Ovary (tissue), 3 donors: ENCODE results near the gene SLMAP.

Experiments
- CTCF ChIP-seq, 3 donors: fragments of 450-650 bp in 2 of 3; fragments of 200-600 bp in 1 of 3; IDR thresholded peaks; one replicate each; pipeline versions ENCODE4 v1.5.1 to v1.8.0; 2016 to 2022; ENCODE audit warnings: antibody characterized with exemption in 3 of 3, mild to moderate bottlenecking in 1 of 3
- EP300 ChIP-seq: sonication (generic); formaldehyde crosslinking; IDR thresholded peaks from one replicate; pipeline ENCODE4 v1.6.1; 2017; ENCODE audit warnings: antibody characterized with exemption
- POLR2A ChIP-seq: fragments of 450-650 bp; IDR thresholded peaks from one replicate; pipeline ENCODE4 v1.6.1; 2017; ENCODE audit warnings: antibody characterized with exemption, mild to moderate bottlenecking, moderate library complexity
- donor health status: DM: no; HTN: no; CAD: no.

GRCh38 chr3:57832900-57833313 is 76.8 kb downstream of the SLMAP start:
- no peak for TF ChIP-seq POLR2A
- TF ChIP-seq CTCF (IDR thresholded peaks at IDR 0.05): no peak
- TF ChIP-seq EP300: no peak
